ENCODE measurements around the gene ATP7B. TPM values are rescaled to one million over a fixed set of nuclear protein-coding genes. Genes with fewer than 3 reads are reported as not detected.

ATP7B gene
- total RNA-seq, 1 donor from 2014 or later, result 6.3 TPM

DNA sequence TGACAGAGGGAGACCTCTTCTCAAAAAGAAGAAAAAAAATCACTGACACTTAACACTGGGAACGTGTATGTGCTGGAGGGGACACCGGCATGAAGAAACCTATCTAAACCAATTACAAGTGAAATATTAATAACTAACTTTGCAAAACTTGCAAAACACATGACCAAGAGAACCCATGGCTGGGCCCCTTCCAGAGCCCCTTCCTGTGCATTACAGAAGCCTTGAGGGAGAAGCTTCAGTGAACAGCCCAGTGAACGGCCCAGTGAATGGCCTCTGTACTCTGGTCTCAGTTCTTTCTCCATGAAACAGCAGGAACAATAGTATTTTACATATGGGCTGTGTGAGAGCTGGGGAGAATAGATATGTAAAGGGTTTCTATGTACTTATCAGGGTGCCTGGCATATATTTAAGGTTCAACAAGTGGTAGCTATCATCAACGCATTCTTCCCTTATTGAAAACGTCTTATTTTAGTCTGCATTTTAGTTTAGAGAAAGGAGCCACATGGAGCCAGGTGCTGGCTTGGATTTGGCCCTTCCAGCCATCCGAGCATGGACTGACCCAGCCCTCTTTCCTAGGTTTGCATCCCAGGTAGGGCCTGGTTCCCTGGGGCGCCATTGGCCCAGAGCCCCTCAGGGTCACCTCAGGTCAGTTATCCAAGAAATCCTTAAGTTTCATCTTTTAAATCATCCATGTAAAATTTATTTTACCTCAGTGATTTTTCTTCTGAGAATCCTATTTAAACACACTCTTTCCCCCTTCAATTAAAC lies 95.0 kb downstream of the ATP7B start:
- intact Hi-C loops (cut with DNase I), result no loop called here
- H3K27me3 ChIP-seq (ENCODE audit: low read depth), result no peaks in the 10 kb centered on the region
- H3K9me3 ChIP-seq, result no peaks in the 10 kb centered on the region
- DNase-seq (no peak), ATAC-seq (no peak)
- no peaks in the 10 kb centered on the region for H3K4me1 ChIP-seq
- no peak overlapping the region for H3K4me3 ChIP-seq
- no peak overlapping the region for H3K27ac ChIP-seq
- no peak for TF ChIP-seq CTCF (IDR thresholded peaks at IDR 0.05)
- H3K36me3 ChIP-seq, result no peaks in the 10 kb centered on the region

- Histone ChIP-seq H3K4me3 (no peak overlapping the region), H3K36me3 (no peaks in the 10 kb centered on the region), H3K27me3 (ENCODE audit: low read depth) (no peaks in the 10 kb centered on the region), H3K9me3 (no peaks in the 10 kb centered on the region), H3K4me1 (no peaks in the 10 kb centered on the region), H3K27ac (no peak overlapping the region)
- TF ChIP-seq CTCF (IDR thresholded peaks at IDR 0.05), result no peak
- no peak for ATAC-seq
- intact Hi-C loops (cut with DNase I), result no loop called here
- no peak for DNase-seq
Measured at GRCh38 chr13:51914137-51914493, 97.1 kb downstream of the ATP7B start.

GRCh38 chr13:51913421-51914136 lies 97.7 kb downstream of the ATP7B start:
- no peak for ATAC-seq
- Histone ChIP-seq H3K4me3 (no peak overlapping the region), H3K27ac (no peak overlapping the region), H3K9me3 (no peaks in the 10 kb centered on the region), H3K36me3 (no peaks in the 10 kb centered on the region), H3K27me3 (ENCODE audit: low read depth) (no peaks in the 10 kb centered on the region), H3K4me1 (no peaks in the 10 kb centered on the region)
- intact Hi-C loops (cut with DNase I), result no loop called here
- no peak for DNase-seq
- no peak for TF ChIP-seq CTCF (IDR thresholded peaks at IDR 0.05)

DNA sequence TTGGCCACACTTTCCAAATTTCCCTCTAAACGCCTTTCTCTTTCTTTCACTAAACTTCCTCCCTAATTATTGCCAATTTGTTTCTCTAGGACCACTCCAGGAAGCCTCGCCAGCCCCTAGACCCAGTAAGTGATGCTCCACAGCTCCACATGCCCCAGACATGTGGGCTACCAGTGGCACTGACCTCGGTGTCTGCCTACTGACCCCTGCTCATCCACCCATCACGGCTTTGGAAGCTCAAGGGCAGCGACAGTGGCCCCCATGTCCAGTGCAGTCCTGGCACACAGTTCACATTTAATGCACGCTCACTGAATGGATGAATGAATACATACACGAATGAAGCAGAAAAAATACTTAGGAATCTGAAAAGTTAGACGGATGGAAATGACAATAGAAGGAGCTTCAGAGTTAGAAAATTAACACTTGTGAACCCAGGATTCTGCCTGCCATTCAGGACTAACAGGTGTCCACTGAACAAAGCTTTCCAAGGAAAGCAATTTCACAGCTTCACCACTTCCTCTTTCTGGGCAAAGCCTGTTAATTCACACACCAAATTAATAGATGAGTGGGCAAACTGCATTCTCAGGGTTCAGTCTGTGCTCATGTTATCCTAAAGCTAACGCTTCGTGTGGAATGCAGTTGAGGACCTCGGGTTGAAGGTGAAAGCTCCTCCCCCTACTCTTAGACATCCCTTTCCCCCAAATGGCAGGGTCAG lies 98.6 kb downstream of the ATP7B start:
- Histone ChIP-seq H3K4me1 (no peaks in the 10 kb centered on the region), H3K27ac (no peak overlapping the region), H3K36me3 (no peaks in the 10 kb centered on the region), H3K27me3 (ENCODE audit: low read depth) (no peaks in the 10 kb centered on the region), H3K9me3 (no peaks in the 10 kb centered on the region), H3K4me3 (no peak overlapping the region)
- ATAC-seq, result no peak
- DNase-seq, result no peak
- intact Hi-C loops (cut with DNase I), result no loop called here
- no peak for TF ChIP-seq CTCF (IDR thresholded peaks at IDR 0.05)

- Histone ChIP-seq H3K27ac (no peak overlapping the region), H3K27me3 (ENCODE audit: low read depth) (no peaks in the 10 kb centered on the region), H3K9me3 (no peaks in the 10 kb centered on the region), H3K36me3 (no peaks in the 10 kb centered on the region), H3K4me1 (no peaks in the 10 kb centered on the region), H3K4me3 (no peak overlapping the region)
- DNase-seq, result no peak
- TF ChIP-seq CTCF (IDR thresholded peaks at IDR 0.05), result no peak
- ATAC-seq, result peak; percentile 54
- intact Hi-C loops (cut with DNase I), result no loop called here
Measured at GRCh38 chr13:51912091-51912490, 99.2 kb downstream of the ATP7B start.
